ENCODE results near the gene MT3.

MT3 gene

DNA sequence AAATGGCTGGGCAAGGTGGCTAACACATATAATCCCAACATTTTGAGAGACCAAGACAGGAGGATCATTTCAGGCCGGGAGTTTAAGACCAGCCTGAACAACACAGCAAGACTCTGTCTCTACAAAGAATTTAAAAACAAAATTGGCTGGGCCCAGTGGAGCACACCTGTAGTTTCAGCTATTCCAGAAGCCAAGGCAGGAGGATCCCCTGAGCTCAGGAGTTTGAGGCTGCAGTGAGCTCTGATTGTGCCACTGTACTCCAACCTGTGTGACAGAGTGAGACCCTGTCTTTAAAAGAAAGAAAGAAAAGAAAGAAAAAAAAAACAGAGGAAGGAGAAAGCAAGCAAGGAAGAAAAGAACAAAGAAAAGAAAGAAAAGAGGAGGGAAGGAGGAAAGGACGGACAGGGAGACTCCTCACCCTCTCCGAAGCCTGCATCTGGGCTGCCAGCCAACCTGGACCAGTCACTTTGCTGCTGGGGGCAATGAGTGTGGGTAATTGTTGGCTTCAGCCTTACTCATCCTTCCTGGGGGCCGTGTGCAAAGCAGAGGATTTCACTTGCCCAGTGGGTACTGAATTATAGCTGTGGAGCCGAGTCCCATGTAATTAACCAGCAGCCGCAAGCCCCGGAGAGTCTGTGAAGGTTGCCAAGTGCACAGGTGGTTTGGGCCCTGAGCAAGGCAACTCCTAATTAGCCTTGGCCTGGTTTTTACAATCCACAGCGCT, 31.1 kb upstream of the MT3 start:
- H3K27me3 ChIP-seq (ENCODE audit: insufficient read depth, low read length), result no peaks in the 10 kb centered on the region
- H3K4me1 ChIP-seq (ENCODE audit: insufficient read depth, low read length), result no peaks in the 10 kb centered on the region
- no peaks in the 10 kb centered on the region for H3K36me3 ChIP-seq (ENCODE audit: insufficient read depth, low read length)
- no peak overlapping the region for H3K4me3 ChIP-seq (ENCODE audit: low read length)
- no peak overlapping the region for H3K27ac ChIP-seq (ENCODE audit: low read depth, low read length)
- 89% methylated on average over 8 of the region's 8 CpGs for WGBS
- no peaks in the 10 kb centered on the region for H3K9me3 ChIP-seq (ENCODE audit: insufficient read depth, low read depth, low read length)
- H3K9ac ChIP-seq (ENCODE audit: low read depth, low read length), result no peak overlapping the region

DNA sequence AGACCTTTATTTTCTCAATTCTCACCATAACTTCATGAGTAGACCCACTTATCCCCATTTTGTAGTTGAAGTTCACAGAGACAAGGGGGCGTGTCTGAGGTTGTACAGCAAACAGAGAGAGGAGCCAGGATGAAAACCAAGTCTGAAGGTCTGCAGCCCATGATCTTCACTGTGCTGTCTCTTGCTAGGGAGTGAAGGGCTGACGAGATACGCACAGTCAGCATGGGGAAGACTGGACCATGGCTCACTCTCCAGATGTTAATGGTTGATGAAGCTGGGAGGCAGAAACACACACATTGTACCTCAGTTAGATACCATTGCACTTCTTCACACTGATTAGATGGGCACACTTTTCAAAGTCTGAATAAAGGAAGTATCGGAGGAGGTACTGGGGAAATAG, 30.2 kb upstream of the MT3 start:
- WGBS, result 91% methylated on average over 4 of the region's 4 CpGs
- Histone ChIP-seq H3K9me3 (ENCODE audit: insufficient read depth, low read depth, low read length) (no peaks in the 10 kb centered on the region), H3K4me1 (ENCODE audit: insufficient read depth, low read length) (no peaks in the 10 kb centered on the region)

GRCh38 chr16:56560447-56560846, 28.9 kb upstream of the MT3 start:
- no peaks in the 10 kb centered on the region for H3K4me1 ChIP-seq (ENCODE audit: insufficient read depth, low read length)
- no peaks in the 10 kb centered on the region for H3K9me3 ChIP-seq (ENCODE audit: insufficient read depth, low read depth, low read length)
- no peaks in the 10 kb centered on the region for H3K27me3 ChIP-seq (ENCODE audit: insufficient read depth, low read length)
- no peaks in the 10 kb centered on the region for H3K36me3 ChIP-seq (ENCODE audit: insufficient read depth, low read length)
- 94% methylated on average over 1 of the region's 1 CpG for WGBS
- H3K9ac ChIP-seq (ENCODE audit: low read depth, low read length), result no peak overlapping the region
- H3K4me3 ChIP-seq (ENCODE audit: low read length), result no peak overlapping the region
- H3K27ac ChIP-seq (ENCODE audit: low read depth, low read length), result no peak overlapping the region

More for the DNA sequence above, 30.2 kb upstream of the MT3 start:
- Histone ChIP-seq H3K27ac (ENCODE audit: low read depth, low read length) (no peak overlapping the region), H3K27me3 (ENCODE audit: insufficient read depth, low read length) (no peaks in the 10 kb centered on the region), H3K36me3 (ENCODE audit: insufficient read depth, low read length) (no peaks in the 10 kb centered on the region), H3K4me3 (ENCODE audit: low read length) (no peak overlapping the region), H3K9ac (ENCODE audit: low read depth, low read length) (no peak overlapping the region)

- Histone ChIP-seq H3K36me3 (ENCODE audit: insufficient read depth, low read length) (no peaks in the 10 kb centered on the region), H3K4me3 (ENCODE audit: low read length) (no peak overlapping the region), H3K9ac (ENCODE audit: low read depth, low read length) (no peak overlapping the region), H3K9me3 (ENCODE audit: insufficient read depth, low read depth, low read length) (no peaks in the 10 kb centered on the region), H3K27me3 (ENCODE audit: insufficient read depth, low read length) (no peaks in the 10 kb centered on the region), H3K27ac (ENCODE audit: low read depth, low read length) (no peak overlapping the region), H3K4me1 (ENCODE audit: insufficient read depth, low read length) (no peaks in the 10 kb centered on the region)
- 95% methylated on average over 1 of the region's 1 CpG for WGBS
Observed at GRCh38 chr16:56561126-56561525, 28.2 kb upstream of the MT3 start.

GRCh38 chr16:56564793-56565477, 24.4 kb upstream of the MT3 start, which contains the start of gene MT4:
TSS of gene MT4 (plus strand) at chr16:56565073. CDS start at chr16:56565129, 56 bp downstream.
- Histone ChIP-seq H3K36me3 (ENCODE audit: insufficient read depth, low read length) (no peaks in the 10 kb centered on the region), H3K27ac (ENCODE audit: low read depth, low read length) (no peak within 1 kb of the TSS), H3K9ac (ENCODE audit: low read depth, low read length) (no peak within 1 kb of the TSS), H3K4me3 (ENCODE audit: low read length) (no peak within 1 kb of the TSS), H3K9me3 (ENCODE audit: insufficient read depth, low read depth, low read length) (no peaks in the 10 kb centered on the region), H3K27me3 (ENCODE audit: insufficient read depth, low read length) (no peaks in the 10 kb centered on the region; the same call in 1 of the 2 replicates), H3K4me1 (ENCODE audit: insufficient read depth, low read length) (no peaks in the 10 kb centered on the region)
- WGBS, result 90% methylated on average over 11 of the region's 12 CpGs

- H3K4me1 ChIP-seq (ENCODE audit: insufficient read depth, low read length), result no peaks in the 10 kb centered on the region
- H3K27ac ChIP-seq (ENCODE audit: low read depth, low read length), result no peak overlapping the region
- no peaks in the 10 kb centered on the region; the same call in 1 of the 2 replicates for H3K27me3 ChIP-seq (ENCODE audit: insufficient read depth, low read length)
- no peaks in the 10 kb centered on the region for H3K36me3 ChIP-seq (ENCODE audit: insufficient read depth, low read length)
- H3K9me3 ChIP-seq (ENCODE audit: insufficient read depth, low read depth, low read length), result no peaks in the 10 kb centered on the region
- WGBS, result 71% methylated on average over 1 of the region's 1 CpG
- no peak overlapping the region for H3K9ac ChIP-seq (ENCODE audit: low read depth, low read length)
- H3K4me3 ChIP-seq (ENCODE audit: low read length), result no peak overlapping the region
Observed at GRCh38 chr16:56569971-56570370, 19.4 kb upstream of the MT3 start.

- H3K9me3 ChIP-seq (ENCODE audit: insufficient read depth, low read depth, low read length), result no peaks in the 10 kb centered on the region
- no peaks in the 10 kb centered on the region for H3K4me1 ChIP-seq (ENCODE audit: insufficient read depth, low read length)
- no peak overlapping the region for H3K4me3 ChIP-seq (ENCODE audit: low read length)
- no peaks in the 10 kb centered on the region for H3K36me3 ChIP-seq (ENCODE audit: insufficient read depth, low read length)
- H3K9ac ChIP-seq (ENCODE audit: low read depth, low read length), result no peak overlapping the region
- H3K27me3 ChIP-seq (ENCODE audit: insufficient read depth, low read length), result no peaks in the 10 kb centered on the region; the same call in 1 of the 2 replicates
- no peak overlapping the region for H3K27ac ChIP-seq (ENCODE audit: low read depth, low read length)
- 91% methylated on average over 11 of the region's 11 CpGs for WGBS
Observed at GRCh38 chr16:56571525-56571924, 17.8 kb upstream of the MT3 start.

- Histone ChIP-seq H3K4me1 (ENCODE audit: insufficient read depth, low read length) (no peaks in the 10 kb centered on the region), H3K27ac (ENCODE audit: low read depth, low read length) (no peak overlapping the region), H3K4me3 (ENCODE audit: low read length) (no peak overlapping the region), H3K9ac (ENCODE audit: low read depth, low read length) (no peak overlapping the region), H3K27me3 (ENCODE audit: insufficient read depth, low read length) (no peaks in the 10 kb centered on the region), H3K9me3 (ENCODE audit: insufficient read depth, low read depth, low read length) (no peaks in the 10 kb centered on the region), H3K36me3 (ENCODE audit: insufficient read depth, low read length) (no peaks in the 10 kb centered on the region)
- 100% methylated on average over 1 of the region's 1 CpG for WGBS
Observed at GRCh38 chr16:56574625-56575024, 14.7 kb upstream of the MT3 start.

DNA sequence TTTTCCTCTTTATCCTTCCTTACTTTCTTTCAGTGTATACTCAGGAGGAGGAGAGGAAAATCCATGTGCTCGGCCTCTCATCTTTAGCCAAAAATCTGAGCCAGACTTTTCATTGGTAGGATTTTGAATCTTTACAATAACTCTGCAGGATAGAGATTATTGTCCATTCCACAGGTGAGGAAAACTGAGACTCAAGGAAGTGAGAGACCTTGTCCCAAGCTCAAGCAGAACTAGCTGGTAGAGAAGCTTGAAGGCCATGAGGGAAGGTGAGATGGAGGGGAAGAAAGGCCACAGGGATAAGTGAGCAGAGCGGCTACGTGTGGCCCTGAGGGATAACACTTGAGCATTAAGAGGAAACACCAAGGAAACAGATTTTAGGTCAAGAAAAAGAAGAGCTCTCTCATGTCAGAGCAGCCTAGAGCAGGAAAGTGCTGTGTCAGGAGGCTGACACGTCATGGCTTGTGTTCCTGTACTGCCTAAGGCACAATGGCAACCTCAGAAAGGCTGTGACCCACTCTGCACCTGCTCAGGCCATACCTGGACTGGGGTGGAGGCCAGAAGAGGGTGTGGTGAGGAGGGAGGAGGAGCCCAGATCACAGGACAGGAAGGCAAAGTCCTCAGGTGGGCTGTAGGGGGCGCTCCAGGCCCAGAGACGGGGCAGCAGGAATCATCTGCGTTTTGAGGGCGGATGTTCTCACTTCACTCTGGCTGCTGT, 12.6 kb upstream of the MT3 start:
- Histone ChIP-seq H3K4me3 (ENCODE audit: low read length) (no peak overlapping the region), H3K4me1 (ENCODE audit: insufficient read depth, low read length) (no peaks in the 10 kb centered on the region), H3K27me3 (ENCODE audit: insufficient read depth, low read length) (peaks cover 3% of the 10 kb centered on the region; the same call in 1 of the 2 replicates), H3K9me3 (ENCODE audit: insufficient read depth, low read depth, low read length) (no peaks in the 10 kb centered on the region), H3K36me3 (ENCODE audit: insufficient read depth, low read length) (no peaks in the 10 kb centered on the region), H3K9ac (ENCODE audit: low read depth, low read length) (no peak overlapping the region), H3K27ac (ENCODE audit: low read depth, low read length) (no peak overlapping the region)
- WGBS, result 40% methylated on average over 8 of the region's 8 CpGs

- Histone ChIP-seq H3K9ac (ENCODE audit: low read depth, low read length) (no peak overlapping the region), H3K9me3 (ENCODE audit: insufficient read depth, low read depth, low read length) (no peaks in the 10 kb centered on the region), H3K4me3 (ENCODE audit: low read length) (no peak overlapping the region), H3K27ac (ENCODE audit: low read depth, low read length) (no peak overlapping the region), H3K27me3 (ENCODE audit: insufficient read depth, low read length) (peaks cover 4% of the 10 kb centered on the region; the same call in 1 of the 2 replicates), H3K36me3 (ENCODE audit: insufficient read depth, low read length) (no peaks in the 10 kb centered on the region), H3K4me1 (ENCODE audit: insufficient read depth, low read length) (no peaks in the 10 kb centered on the region)
- WGBS, result 82% methylated on average over 4 of the region's 4 CpGs
Observed at GRCh38 chr16:56577300-56577625, 12.1 kb upstream of the MT3 start.

DNA sequence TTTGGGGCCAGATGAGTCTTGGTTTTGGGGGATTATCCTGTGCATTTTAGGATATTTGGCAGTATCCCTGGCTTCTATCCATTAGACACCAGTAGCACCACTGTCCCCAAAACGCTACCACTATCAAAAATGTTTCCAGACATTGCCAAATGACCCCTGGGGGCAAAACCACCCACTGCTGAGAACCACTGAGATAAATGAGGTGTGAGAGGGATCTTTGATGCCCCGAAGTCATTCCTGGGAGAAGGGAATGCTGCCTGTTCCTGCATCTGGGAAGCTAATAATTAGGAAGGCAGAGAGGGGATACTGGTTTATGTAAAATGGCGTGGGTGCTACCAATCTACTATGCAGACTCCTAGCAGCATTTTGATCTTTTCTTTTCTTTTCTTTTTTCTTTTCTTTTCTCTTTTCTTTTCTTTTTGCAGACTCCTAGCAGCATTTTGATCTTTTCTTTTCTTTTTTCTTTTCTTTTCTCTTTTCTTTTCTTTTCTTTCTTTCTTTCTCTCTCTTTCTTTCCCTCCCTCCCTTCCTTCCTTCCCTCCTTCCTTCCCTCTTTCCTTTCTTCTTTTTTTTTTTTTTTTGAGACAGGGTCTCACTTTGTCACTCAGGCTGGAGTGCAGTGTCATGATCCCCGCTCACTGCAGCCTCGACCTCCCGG, 8.8 kb upstream of the MT3 start:
- Histone ChIP-seq H3K27ac (ENCODE audit: low read depth, low read length) (no peak overlapping the region), H3K9ac (ENCODE audit: low read depth, low read length) (no peak overlapping the region), H3K9me3 (ENCODE audit: insufficient read depth, low read depth, low read length) (no peaks in the 10 kb centered on the region), H3K4me3 (ENCODE audit: low read length) (no peak overlapping the region), H3K36me3 (ENCODE audit: insufficient read depth, low read length) (no peaks in the 10 kb centered on the region), H3K4me1 (ENCODE audit: insufficient read depth, low read length) (no peaks in the 10 kb centered on the region), H3K27me3 (ENCODE audit: insufficient read depth, low read length) (peaks cover 16% of the 10 kb centered on the region; the same call in 1 of the 2 replicates)
- 89% methylated on average over 6 of the region's 6 CpGs for WGBS
